HG02610 (cell line): ENCODE measurements around the gene SEPTIN7.

ENCODE experiments used
- ATAC-seq: cut with Tn5 transposase; IDR thresholded peaks from one replicate; pipeline ENCODE4 v1.9.1; 2021; ENCODE audit warnings: mild to moderate bottlenecking, moderate library complexity; ENCODE audit not compliant: unreplicated experiment

SEPTIN7 gene

GRCh38 chr7:35828817-35829216 lies 28.0 kb downstream of the SEPTIN7 start:
- no peak for ATAC-seq

DNA sequence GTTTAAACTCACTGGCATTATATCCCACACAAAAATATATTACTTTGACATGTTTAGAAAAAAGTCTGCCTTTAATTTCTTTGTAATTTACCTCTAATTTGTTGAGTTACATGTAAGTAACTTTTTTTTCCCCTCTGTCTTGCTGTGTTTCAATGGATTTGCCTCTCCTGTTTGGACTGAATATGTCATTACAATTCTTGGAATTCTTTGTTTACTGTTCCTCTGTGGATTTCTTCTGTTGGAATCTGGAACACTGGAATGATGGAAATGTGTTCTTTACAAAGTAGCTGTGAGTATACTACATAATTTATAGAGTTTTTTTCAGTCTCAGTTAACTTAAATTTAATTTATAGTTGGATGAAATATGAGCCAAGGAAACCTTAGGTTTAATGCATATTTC lies 30.4 kb downstream of the SEPTIN7 start:
- no peak for ATAC-seq

GRCh38 chr7:35839860-35840854 lies 39.3 kb downstream of the SEPTIN7 start:
- no peak for ATAC-seq

GRCh38 chr7:35846816-35847412 lies 46.1 kb downstream of the SEPTIN7 start:
- no peak for ATAC-seq

- no peak for ATAC-seq
Measured at GRCh38 chr7:35848725-35849124, 47.9 kb downstream of the SEPTIN7 start.

DNA sequence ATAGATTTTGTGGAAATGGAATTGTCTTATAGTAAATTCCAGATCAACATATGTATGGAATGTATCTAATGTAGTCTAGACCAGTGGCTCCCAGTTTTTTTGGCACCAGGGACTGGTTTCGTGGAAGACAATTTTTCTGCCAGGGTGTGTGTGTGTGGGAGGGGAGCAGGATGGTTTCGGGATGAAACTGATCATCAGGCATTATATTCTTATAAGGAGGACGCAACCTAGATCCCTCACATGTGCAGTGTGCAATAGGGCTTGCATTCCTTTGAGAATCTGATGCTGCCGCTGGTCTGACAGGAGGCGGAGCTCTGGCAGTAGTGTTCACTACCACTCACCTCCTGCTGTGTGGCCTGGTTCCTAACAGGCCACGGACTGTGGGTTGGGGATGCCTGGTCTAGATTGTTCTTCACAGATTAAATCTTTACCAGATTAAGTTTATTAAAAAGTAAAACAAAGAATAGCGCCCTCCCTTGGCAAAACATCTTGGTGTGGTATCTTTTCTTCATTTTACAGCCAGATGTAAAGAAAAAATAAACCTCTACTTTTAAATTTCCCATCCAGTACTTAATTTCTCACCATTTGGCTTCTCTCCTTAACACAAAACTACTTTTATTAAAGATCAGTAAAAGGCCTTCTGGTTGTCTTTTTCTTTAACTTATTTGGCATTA lies 48.4 kb downstream of the SEPTIN7 start:
- no peak for ATAC-seq

- ATAC-seq = no peak
Measured at GRCh38 chr7:35849954-35850353, 49.1 kb downstream of the SEPTIN7 start.
